ENCODE results near the gene CDIPT.

DNA sequence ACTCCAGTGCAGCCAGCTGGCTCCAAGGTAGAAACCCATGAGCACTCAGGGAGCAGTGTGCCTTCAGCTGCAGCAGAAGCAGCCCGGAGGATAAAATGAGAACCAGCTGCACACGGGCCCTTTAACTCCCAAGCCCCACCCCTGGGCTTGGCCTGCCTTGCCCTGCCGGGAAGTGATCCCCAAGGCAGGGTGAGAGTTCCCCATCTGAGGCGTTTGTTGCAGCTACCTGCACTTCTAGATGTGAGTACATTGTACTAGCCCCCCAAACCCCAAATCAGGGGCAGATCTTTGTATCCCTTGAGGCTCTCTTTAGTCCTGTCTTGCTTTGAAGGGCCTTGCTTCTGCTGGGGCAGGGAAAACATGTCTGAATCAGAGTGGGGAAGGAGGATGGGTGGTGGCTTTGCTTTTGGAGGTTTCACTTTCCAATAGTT, 42.7 kb downstream of the CDIPT start, which contains the start of gene MVP:
- TF ChIP-seq EZH2 (IDR thresholded peaks at IDR 0.05), result no peak
- TF ChIP-seq FOXP2 (optimal IDR thresholded peaks at IDR 0.05; ENCODE audit: control extremely low read depth, extremely low read length, insufficient read depth), result no peak
- TF ChIP-seq POLR2AphosphoS5 (IDR thresholded peaks at IDR 0.05; ENCODE audit: borderline replicate concordance, low read depth, low read length), result peak; percentile 47; the same call in 1 of the 2 replicates

All from SK-N-MC (cell line).